GM23338 (cell line): ENCODE data around the gene MVB12B. TPM values are rescaled to one million over a fixed set of nuclear protein-coding genes. Genes with fewer than 3 reads are reported as not detected.

Experiments
- ATAC-seq: fragments of 200-7000 bp; cut with Tn5 transposase; 3 replicates; pipeline ENCODE4 v1.9.1; 2020
- DNase-seq: peaks from one replicate; pipeline ENCODE4 v3.0.0-alpha.2; 2015; ENCODE audit warnings: low spot score
- H2AFZ ChIP-seq: fragments of 200-600 bp; sonication (generic); 2 replicates; pipeline ENCODE4 v1.8.0; 2016; ENCODE audit warnings: antibody characterized with exemption, mild to moderate bottlenecking, moderate library complexity
- H3F3A ChIP-seq: fragments of 200-600 bp; sonication (generic); replicated peaks from 2 replicates; pipeline ENCODE4 v1.8.0; 2017; ENCODE audit warnings: antibody characterized with exemption, mixed run types, low read depth
- H3K27ac ChIP-seq: fragments of 200-600 bp; sonication (generic); 2 replicates; pipeline ENCODE4 v1.6.1; 2016; ENCODE audit warnings: low read depth
- H3K27me3 ChIP-seq: fragments of 200-600 bp; sonication (generic); 2 replicates; pipeline ENCODE4 v1.8.0; 2016; ENCODE audit warnings: mild to moderate bottlenecking, mixed run types, moderate library complexity; ENCODE audit not compliant: insufficient read depth
- H3K36me3 ChIP-seq: fragments of 200-600 bp; sonication (generic); 2 replicates; pipeline ENCODE4 v1.8.0; 2016; ENCODE audit warnings: mild to moderate bottlenecking; ENCODE audit not compliant: insufficient read depth
- H3K4me1 ChIP-seq: fragments of 200-600 bp; sonication (generic); 2 replicates; pipeline ENCODE4 v1.8.0; 2016; ENCODE audit warnings: mild to moderate bottlenecking, moderate library complexity; ENCODE audit not compliant: insufficient read depth
- H3K4me2 ChIP-seq: fragments of 200-600 bp; sonication (generic); 2 replicates; pipeline ENCODE4 v1.7.1; 2017; ENCODE audit warnings: mixed run types
- H3K4me3 ChIP-seq: fragments of 200-600 bp; sonication (generic); 2 replicates; pipeline ENCODE4 v1.6.1; 2016; ENCODE audit warnings: mixed run types
- H3K79me2 ChIP-seq: fragments of 200-600 bp; sonication (generic); replicated peaks from 2 replicates; pipeline ENCODE4 v1.8.0; 2017; ENCODE audit warnings: mild to moderate bottlenecking; ENCODE audit not compliant: insufficient read depth
- H3K9me2 ChIP-seq: fragments of 200-600 bp; sonication (generic); 2 replicates; pipeline ENCODE4 v1.8.0; 2017; ENCODE audit not compliant: insufficient read depth
- H4K20me1 ChIP-seq: fragments of 200-600 bp; sonication (generic); replicated peaks from 2 replicates; pipeline ENCODE4 v1.8.0; 2017; ENCODE audit warnings: mild to moderate bottlenecking; ENCODE audit not compliant: insufficient read depth
- H3K27ac Mint-ChIP-seq: 2 replicates; pipeline ENCODE4 v1.8.0; 2020; ENCODE audit warnings: inconsistent platforms, mild to moderate bottlenecking, moderate library complexity, mixed read lengths
- H3K27me3 Mint-ChIP-seq: 3 replicates; pipeline ENCODE4 v1.8.0; 2022; ENCODE audit warnings: low read depth, mild to moderate bottlenecking, moderate library complexity, mixed read lengths, inconsistent platforms; ENCODE audit not compliant: insufficient read depth, poor library complexity
- H3K36me3 Mint-ChIP-seq: 3 replicates; pipeline ENCODE4 v1.8.0; 2021; ENCODE audit warnings: low read depth, mild to moderate bottlenecking, inconsistent platforms, moderate library complexity, mixed read lengths
- H3K4me1 Mint-ChIP-seq: 3 replicates; pipeline ENCODE4 v1.8.0; 2020; ENCODE audit warnings: mild to moderate bottlenecking, inconsistent platforms, mixed read lengths
- H3K4me3 Mint-ChIP-seq: 3 replicates; pipeline ENCODE4 v1.8.0; 2021; ENCODE audit warnings: moderate library complexity, mild to moderate bottlenecking, inconsistent platforms, mixed read lengths
- H3K9me3 Mint-ChIP-seq: 3 replicates; pipeline ENCODE4 v1.8.0; 2020; ENCODE audit warnings: moderate library complexity, mild to moderate bottlenecking, inconsistent platforms, mixed read lengths
- CREB1 ChIP-seq: fragments of 250-450 bp; sonication (Bioruptor Pico); IDR thresholded peaks from 2 replicates; pipeline ENCODE4 v1.5.0; 2020; ENCODE audit warnings: low read depth, mild to moderate bottlenecking, moderate library complexity
- EZH2 ChIP-seq: fragments of 200-600 bp; sonication (generic); IDR thresholded peaks from one replicate; pipeline ENCODE4 v1.8.0; 2017; ENCODE audit warnings: antibody characterized with exemption, mild to moderate bottlenecking, low read depth; ENCODE audit not compliant: unreplicated experiment
- REST ChIP-seq: IDR thresholded peaks from one replicate; pipeline ENCODE4 v1.6.1; 2018; ENCODE audit warnings: antibody characterized with exemption; ENCODE audit not compliant: unreplicated experiment
- ZNF462 ChIP-seq: fragments of 250-450 bp; sonication (Bioruptor Pico); IDR thresholded peaks from 2 replicates; pipeline ENCODE4 v1.5.0; 2020; ENCODE audit warnings: mild to moderate bottlenecking, moderate library complexity
- polyA plus RNA-seq: library from polyadenylated mRNA; unstranded; fragments of >200 nt; fragmentation: Nextera tagmentation; extraction: Ambion mirVana; gene quantifications from 2 replicates; pipeline ENCODE4 v1.2.1, GENCODE V29; 2016
- total RNA-seq: library from RNA; depleted of rRNA; stranded (reverse); fragments of >200 nt; shearing (Covaris generic); gene quantifications from 2 replicates; pipeline ENCODE4 v1.2.3, GENCODE V29; 2014

The MVB12B gene
- total and polyA plus RNA-seq, 2 experiments from 2014 or later = 1.9 to 6.6 TPM

GRCh38 chr9:126554292-126554691 is 227.7 kb downstream of the MVB12B start:
- Histone ChIP-seq H3K27ac (no peak overlapping the region), H4K20me1 (no peaks in the 10 kb centered on the region), H2AFZ (no peak overlapping the region), H3K36me3 (no peaks in the 10 kb centered on the region), H3K4me1 (no peaks in the 10 kb centered on the region), H3F3A (no peaks in the 10 kb centered on the region), H3K4me3 (no peak overlapping the region), H3K79me2 (no peaks in the 10 kb centered on the region), H3K4me2 (no peak overlapping the region), H3K27me3 (no peaks in the 10 kb centered on the region), H3K9me2 (no peaks in the 10 kb centered on the region)
- H3K36me3 Mint-ChIP-seq = no peaks in the 10 kb centered on the region
- ATAC-seq = no peak
- no peak for TF ChIP-seq CREB1
- no peak for TF ChIP-seq ZNF462 (CRISPR knock-in tag)
- TF ChIP-seq EZH2 = no peak
- no peak for TF ChIP-seq REST
- H3K27me3 Mint-ChIP-seq = peaks cover 10% of the 10 kb centered on the region
- DNase-seq = no peak
- peaks cover 2% of the 10 kb centered on the region; the same call in 1 of the 3 replicates for H3K4me1 Mint-ChIP-seq
- H3K27ac Mint-ChIP-seq = no peak overlapping the region
- H3K4me3 Mint-ChIP-seq = no peak overlapping the region
- H3K9me3 Mint-ChIP-seq = no peaks in the 10 kb centered on the region; the same call in 2 of the 3 replicates
